ENCODE data around the gene RPS4Y1.
A peak's percentile ranks its signal among the peaks of the same experiment; 100 is the strongest.
"Not testable (repeated sequence)": the region's sequence is repeated elsewhere in the genome, so short reads cannot be mapped to it uniquely, and the experiment has no call there.

RPS4Y1 gene

DNA sequence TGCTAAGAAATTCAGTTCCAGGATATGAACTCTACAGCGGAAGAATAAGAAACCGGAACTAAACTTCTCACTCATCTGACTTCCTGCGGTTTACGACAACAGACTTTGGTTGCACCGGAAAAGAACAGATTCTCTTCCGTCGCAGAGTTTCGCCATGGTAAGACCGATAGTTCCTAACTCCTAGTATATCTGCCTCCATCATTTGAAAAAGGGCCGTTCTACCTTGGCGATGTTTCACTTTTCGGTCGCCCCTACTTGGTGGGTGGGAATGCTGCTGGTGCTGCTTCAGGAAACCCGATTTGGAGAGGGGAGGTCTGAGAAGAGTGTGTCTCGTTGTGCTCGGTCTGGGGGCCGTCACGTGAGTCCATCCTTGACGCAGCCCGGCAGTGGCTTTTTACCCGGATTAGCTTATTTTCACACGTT, at the start of gene RPS4Y1:
TSS of gene RPS4Y1 (plus strand) at position 132 of the 423 bp plus-strand sequence. CDS start at position 155, 23 bp downstream.
- no peaks in the 10 kb centered on the region for H3K9me3 ChIP-seq (ENCODE audit: control insufficient read depth, insufficient read depth, low read length)
- H3K4me3 ChIP-seq (ENCODE audit: low read length), result peak within 1 kb of the TSS; percentile 61
- H3K36me3 ChIP-seq (ENCODE audit: control insufficient read depth, insufficient read depth, low read length), result peaks cover 23% of the 10 kb centered on the region; the same call in 1 of the 2 replicates
- H3K4me1 ChIP-seq (ENCODE audit: control insufficient read depth, insufficient read depth, low read length), result no peaks in the 10 kb centered on the region
- H3K27me3 ChIP-seq (ENCODE audit: control insufficient read depth, insufficient read depth, low read length), result no peaks in the 10 kb centered on the region
- DNase-seq (ENCODE audit: low read depth, low spot score), result no peak
- WGBS (ENCODE audit: insufficient coverage, insufficient read length), result no CpG with 5 or more reads among the region's 22 CpGs
- no peak within 1 kb of the TSS for H3K27ac ChIP-seq (ENCODE audit: low read length)

DNA sequence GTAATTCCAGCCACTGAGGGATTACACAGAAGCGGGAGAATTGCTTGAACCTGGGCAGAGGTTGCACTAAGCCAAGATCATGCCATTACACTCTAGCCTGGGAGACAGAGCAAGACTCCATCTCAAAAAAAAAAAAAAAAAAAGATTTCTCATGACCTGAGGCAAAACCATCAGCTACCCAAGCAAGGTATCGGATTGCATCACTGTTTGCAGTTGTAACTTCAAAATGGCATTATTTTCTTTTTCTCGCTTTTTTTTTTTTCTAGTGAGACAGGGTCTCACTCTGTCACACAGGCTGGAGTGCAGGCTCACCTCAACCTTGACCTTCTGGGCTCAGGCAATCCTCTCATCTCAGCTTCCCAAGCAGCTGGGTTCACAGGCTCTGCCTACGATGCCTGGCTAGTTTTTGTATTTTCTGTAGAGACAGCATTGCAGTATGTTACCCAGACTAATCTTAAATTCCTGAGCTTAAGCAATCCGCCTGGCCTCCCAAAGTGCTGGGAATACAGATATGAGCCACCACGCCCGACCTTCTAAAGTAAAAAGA, 44.4 kb upstream of the RPS4Y1 start:
- Histone ChIP-seq H3K36me3 (ENCODE audit: control insufficient read depth, insufficient read depth, low read length) (no peaks in the 10 kb centered on the region), H3K27ac (ENCODE audit: low read length) (no peak overlapping the region), H3K4me3 (ENCODE audit: low read length) (no peak overlapping the region), H3K4me1 (ENCODE audit: control insufficient read depth, insufficient read depth, low read length) (no peaks in the 10 kb centered on the region), H3K9me3 (ENCODE audit: control insufficient read depth, insufficient read depth, low read length) (no peaks in the 10 kb centered on the region), H3K27me3 (ENCODE audit: control insufficient read depth, insufficient read depth, low read length) (no peaks in the 10 kb centered on the region)
- WGBS (ENCODE audit: insufficient coverage, insufficient read length), result no CpG with 5 or more reads among the region's 7 CpGs
- no peak for DNase-seq (ENCODE audit: low read depth, low spot score)

DNA sequence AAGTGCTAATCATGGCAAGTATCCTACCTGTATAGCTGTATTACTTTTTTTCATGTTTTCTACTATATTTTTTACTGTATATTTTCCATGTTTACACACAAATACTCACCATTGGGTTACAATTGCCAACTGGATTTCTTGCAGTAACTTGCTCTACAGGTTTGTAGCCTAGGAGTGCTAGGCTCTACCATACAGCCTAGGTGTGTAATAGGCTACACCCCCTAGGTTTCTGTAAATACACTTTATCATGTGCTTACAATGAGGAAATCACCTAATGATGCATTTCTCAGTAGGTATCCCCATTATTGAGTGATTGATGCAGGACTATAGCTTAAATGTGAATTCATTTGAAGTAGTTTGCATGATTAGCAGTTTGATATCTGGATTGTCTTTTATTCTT, 43.4 kb upstream of the RPS4Y1 start:
- Histone ChIP-seq H3K9me3 (ENCODE audit: control insufficient read depth, insufficient read depth, low read length) (no peaks in the 10 kb centered on the region), H3K4me3 (ENCODE audit: low read length) (no peak overlapping the region), H3K27ac (ENCODE audit: low read length) (no peak overlapping the region), H3K27me3 (ENCODE audit: control insufficient read depth, insufficient read depth, low read length) (no peaks in the 10 kb centered on the region), H3K36me3 (ENCODE audit: control insufficient read depth, insufficient read depth, low read length) (no peaks in the 10 kb centered on the region), H3K4me1 (ENCODE audit: control insufficient read depth, insufficient read depth, low read length) (no peaks in the 10 kb centered on the region)
- DNase-seq (ENCODE audit: low read depth, low spot score), result no peak

DNA sequence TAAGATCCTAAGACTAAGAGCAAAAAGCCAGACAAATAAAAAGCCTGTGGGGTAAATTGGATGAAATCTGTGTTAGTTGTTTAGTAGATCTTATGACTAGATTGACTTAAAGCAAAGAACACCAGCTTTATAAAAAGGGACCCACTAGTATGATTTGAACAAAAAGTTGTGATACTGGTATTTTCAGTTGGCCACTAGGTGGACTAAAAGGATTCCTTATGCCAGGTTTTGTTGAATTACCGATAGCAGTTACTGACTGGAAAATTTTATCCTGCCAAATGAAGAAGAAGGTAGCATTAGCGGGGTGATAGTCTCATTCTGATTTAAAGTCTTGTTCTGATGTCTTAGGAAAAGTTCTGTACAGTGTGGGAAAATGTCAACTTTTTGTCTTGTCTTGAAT, 41.2 kb upstream of the RPS4Y1 start:
- H3K27me3 ChIP-seq (ENCODE audit: control insufficient read depth, insufficient read depth, low read length), result no peaks in the 10 kb centered on the region
- no peaks in the 10 kb centered on the region for H3K9me3 ChIP-seq (ENCODE audit: control insufficient read depth, insufficient read depth, low read length)
- no peak for DNase-seq (ENCODE audit: low read depth, low spot score)
- no peak overlapping the region for H3K4me3 ChIP-seq (ENCODE audit: low read length)
- WGBS (ENCODE audit: insufficient coverage, insufficient read length), result no CpG with 5 or more reads among the region's 2 CpGs
- H3K36me3 ChIP-seq (ENCODE audit: control insufficient read depth, insufficient read depth, low read length), result no peaks in the 10 kb centered on the region
- no peak overlapping the region for H3K27ac ChIP-seq (ENCODE audit: low read length)
- no peaks in the 10 kb centered on the region for H3K4me1 ChIP-seq (ENCODE audit: control insufficient read depth, insufficient read depth, low read length)

DNA sequence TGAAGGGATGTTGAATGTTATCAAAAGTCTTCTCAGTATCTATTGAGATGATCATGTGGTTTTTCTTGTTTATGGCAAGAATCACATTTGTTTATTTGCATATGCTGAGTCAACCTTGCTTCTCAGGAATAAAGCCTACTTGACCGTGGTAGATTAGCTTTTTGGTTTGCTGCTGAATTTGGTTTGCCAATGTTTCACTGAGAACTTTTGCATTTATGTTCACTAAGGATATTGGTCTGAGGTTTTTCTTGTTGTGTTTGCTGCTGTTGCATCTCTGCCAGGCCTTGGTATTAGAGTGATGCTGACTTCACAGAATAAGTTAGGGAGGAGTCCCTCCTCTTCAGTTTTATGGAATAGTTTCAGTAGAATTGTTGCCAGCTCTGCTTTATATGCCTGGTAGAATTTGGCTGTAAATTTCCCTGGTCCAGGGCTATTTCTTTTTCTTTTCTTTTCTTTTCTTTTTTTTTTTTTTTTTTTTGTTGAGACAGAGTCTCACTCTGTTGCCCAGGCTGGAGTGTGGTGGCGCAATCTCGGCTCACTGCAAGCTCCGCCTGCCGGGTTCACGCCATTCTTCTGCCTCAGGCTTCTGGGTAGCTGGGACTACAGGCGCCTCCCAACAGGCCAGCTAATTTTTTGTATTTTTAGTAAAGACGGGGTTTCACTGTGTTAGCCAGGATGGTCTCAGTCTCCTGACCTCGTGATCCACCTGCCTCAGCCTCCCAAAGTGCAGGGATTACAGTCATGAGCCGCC, 24.1 kb upstream of the RPS4Y1 start:
- not testable (repeated sequence) for H3K27ac ChIP-seq (ENCODE audit: low read length); H3K4me1 ChIP-seq (ENCODE audit: control insufficient read depth, insufficient read depth, low read length); H3K9me3 ChIP-seq (ENCODE audit: control insufficient read depth, insufficient read depth, low read length); H3K36me3 ChIP-seq (ENCODE audit: control insufficient read depth, insufficient read depth, low read length); H3K4me3 ChIP-seq (ENCODE audit: low read length); DNase-seq (ENCODE audit: low read depth, low spot score); H3K27me3 ChIP-seq (ENCODE audit: control insufficient read depth, insufficient read depth, low read length)
- WGBS (ENCODE audit: insufficient coverage, insufficient read length), result no CpG with 5 or more reads among the region's 10 CpGs

DNA sequence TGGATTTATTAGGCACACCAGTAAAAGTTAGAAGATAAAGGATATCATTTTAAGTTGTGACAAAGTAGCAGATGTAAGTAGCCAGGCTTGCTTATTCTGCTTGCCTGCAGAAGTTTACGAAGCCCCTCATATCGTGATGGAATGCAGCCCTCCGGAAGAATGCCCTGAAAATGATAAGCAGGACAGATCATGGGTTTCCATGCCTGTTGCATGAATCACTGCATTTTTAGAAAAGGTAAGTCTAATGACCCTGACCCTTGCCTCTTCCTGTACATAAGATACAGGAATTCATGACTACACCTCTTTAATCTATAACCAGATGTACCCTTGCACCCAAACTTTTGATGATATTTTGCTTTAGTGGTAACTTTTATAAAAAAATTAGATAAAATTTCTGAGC, 16.9 kb upstream of the RPS4Y1 start:
- no CpG with 5 or more reads among the region's 3 CpGs for WGBS (ENCODE audit: insufficient coverage, insufficient read length)
- Histone ChIP-seq H3K27me3 (ENCODE audit: control insufficient read depth, insufficient read depth, low read length) (no peaks in the 10 kb centered on the region), H3K9me3 (ENCODE audit: control insufficient read depth, insufficient read depth, low read length) (no peaks in the 10 kb centered on the region), H3K4me3 (ENCODE audit: low read length) (no peak overlapping the region), H3K27ac (ENCODE audit: low read length) (no peak overlapping the region), H3K36me3 (ENCODE audit: control insufficient read depth, insufficient read depth, low read length) (no peaks in the 10 kb centered on the region), H3K4me1 (ENCODE audit: control insufficient read depth, insufficient read depth, low read length) (no peaks in the 10 kb centered on the region)
- no peak for DNase-seq (ENCODE audit: low read depth, low spot score)

DNA sequence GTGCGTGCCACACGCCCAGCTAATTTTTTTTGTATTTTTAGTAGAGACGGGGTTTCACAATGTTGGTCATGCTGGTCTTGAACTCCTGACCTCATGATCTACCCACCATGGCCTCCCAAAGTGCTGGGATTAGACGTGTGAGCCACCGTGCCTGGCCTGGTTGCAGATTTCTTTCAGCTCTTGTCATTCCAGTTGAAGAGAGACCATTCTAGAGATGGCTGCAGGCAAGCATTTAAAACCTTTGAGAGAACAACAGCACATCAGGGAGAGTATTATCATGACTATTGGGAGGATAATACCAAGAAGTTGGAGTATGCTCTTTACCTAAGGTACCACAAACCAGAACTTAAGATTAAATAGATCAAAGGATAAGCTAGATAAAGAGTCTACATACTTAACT, 12.9 kb upstream of the RPS4Y1 start:
- no peaks in the 10 kb centered on the region for H3K9me3 ChIP-seq (ENCODE audit: control insufficient read depth, insufficient read depth, low read length)
- H3K4me3 ChIP-seq (ENCODE audit: low read length), result no peak overlapping the region
- H3K27ac ChIP-seq (ENCODE audit: low read length), result no peak overlapping the region
- WGBS (ENCODE audit: insufficient coverage, insufficient read length), result no CpG with 5 or more reads among the region's 5 CpGs
- no peak for DNase-seq (ENCODE audit: low read depth, low spot score)
- no peaks in the 10 kb centered on the region for H3K27me3 ChIP-seq (ENCODE audit: control insufficient read depth, insufficient read depth, low read length)
- no peaks in the 10 kb centered on the region for H3K4me1 ChIP-seq (ENCODE audit: control insufficient read depth, insufficient read depth, low read length)
- no peaks in the 10 kb centered on the region for H3K36me3 ChIP-seq (ENCODE audit: control insufficient read depth, insufficient read depth, low read length)

DNA sequence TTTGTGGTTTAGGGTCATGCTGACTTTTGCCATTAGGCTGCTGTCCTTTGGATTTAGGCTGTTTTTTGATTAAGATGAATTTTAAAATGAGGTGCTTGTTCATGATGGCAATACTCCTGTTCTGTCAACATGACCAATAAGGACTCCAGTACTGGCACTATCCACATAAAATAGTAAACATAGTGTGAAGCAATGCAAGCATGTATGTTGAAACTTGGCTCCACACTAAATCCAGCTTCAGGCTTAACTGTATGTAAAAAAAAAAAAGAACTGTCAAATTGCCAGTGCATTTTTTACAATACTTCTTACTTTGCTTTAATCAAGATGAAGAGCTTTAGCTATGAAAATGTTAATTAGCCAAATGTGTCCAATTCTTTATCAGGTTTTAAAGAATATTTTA, 6.2 kb upstream of the RPS4Y1 start:
- H3K4me1 ChIP-seq (ENCODE audit: control insufficient read depth, insufficient read depth, low read length), result no peaks in the 10 kb centered on the region
- no peak overlapping the region for H3K27ac ChIP-seq (ENCODE audit: low read length)
- H3K27me3 ChIP-seq (ENCODE audit: control insufficient read depth, insufficient read depth, low read length), result no peaks in the 10 kb centered on the region
- no peaks in the 10 kb centered on the region for H3K36me3 ChIP-seq (ENCODE audit: control insufficient read depth, insufficient read depth, low read length)
- no peak for DNase-seq (ENCODE audit: low read depth, low spot score)
- H3K9me3 ChIP-seq (ENCODE audit: control insufficient read depth, insufficient read depth, low read length), result no peaks in the 10 kb centered on the region
- no peak overlapping the region for H3K4me3 ChIP-seq (ENCODE audit: low read length)

DNA sequence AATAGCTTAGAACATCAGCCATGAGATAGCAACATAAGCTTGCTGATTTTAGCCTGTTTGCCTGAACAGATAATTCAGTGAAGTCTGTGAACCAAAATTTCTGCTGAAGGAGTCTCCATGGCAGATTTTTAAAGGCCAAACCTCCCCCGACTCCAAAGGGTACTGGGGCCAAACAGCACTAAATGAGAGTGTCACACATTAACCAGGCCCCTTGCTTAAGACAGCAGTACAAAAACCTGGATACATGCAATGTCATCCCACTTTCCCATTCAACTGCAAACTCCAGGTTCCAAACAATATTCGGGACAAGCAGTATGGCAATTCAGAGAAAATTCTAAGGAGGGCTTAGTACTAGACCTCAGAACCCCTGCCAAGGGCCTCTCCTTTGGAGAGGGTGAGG, 4.3 kb upstream of the RPS4Y1 start:
- Histone ChIP-seq H3K4me3 (ENCODE audit: low read length) (no peak overlapping the region), H3K36me3 (ENCODE audit: control insufficient read depth, insufficient read depth, low read length) (no peaks in the 10 kb centered on the region), H3K27ac (ENCODE audit: low read length) (no peak overlapping the region), H3K4me1 (ENCODE audit: control insufficient read depth, insufficient read depth, low read length) (no peaks in the 10 kb centered on the region), H3K27me3 (ENCODE audit: control insufficient read depth, insufficient read depth, low read length) (no peaks in the 10 kb centered on the region), H3K9me3 (ENCODE audit: control insufficient read depth, insufficient read depth, low read length) (no peaks in the 10 kb centered on the region)
- no CpG with 5 or more reads among the region's 2 CpGs for WGBS (ENCODE audit: insufficient coverage, insufficient read length)
- DNase-seq (ENCODE audit: low read depth, low spot score), result no peak

DNA sequence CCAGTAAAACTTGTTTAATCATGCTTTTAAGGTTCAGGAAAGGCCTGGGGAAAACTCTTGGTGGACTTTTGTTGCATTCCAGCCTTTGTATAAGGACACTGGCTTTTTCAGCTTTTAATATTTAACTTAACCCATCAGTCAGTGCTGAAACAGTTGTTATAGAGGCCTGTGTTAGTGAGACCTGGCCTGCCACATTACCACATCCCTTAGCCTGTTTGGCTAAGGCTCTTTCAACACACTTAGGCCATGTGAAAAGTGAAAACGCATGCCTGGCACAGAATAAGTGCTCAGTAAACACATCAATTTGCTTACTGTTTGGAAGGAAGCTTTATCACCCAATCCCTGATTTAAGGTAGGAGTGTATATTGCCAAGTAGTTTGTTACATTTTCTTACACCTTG, 3.5 kb upstream of the RPS4Y1 start:
- Histone ChIP-seq H3K9me3 (ENCODE audit: control insufficient read depth, insufficient read depth, low read length) (no peaks in the 10 kb centered on the region), H3K36me3 (ENCODE audit: control insufficient read depth, insufficient read depth, low read length) (peaks cover under 1% of the 10 kb centered on the region; the same call in 1 of the 2 replicates), H3K4me1 (ENCODE audit: control insufficient read depth, insufficient read depth, low read length) (no peaks in the 10 kb centered on the region), H3K27ac (ENCODE audit: low read length) (no peak overlapping the region), H3K27me3 (ENCODE audit: control insufficient read depth, insufficient read depth, low read length) (no peaks in the 10 kb centered on the region), H3K4me3 (ENCODE audit: low read length) (no peak overlapping the region)
- WGBS (ENCODE audit: insufficient coverage, insufficient read length), result no CpG with 5 or more reads among the region's 1 CpG
- no peak for DNase-seq (ENCODE audit: low read depth, low spot score)

DNA sequence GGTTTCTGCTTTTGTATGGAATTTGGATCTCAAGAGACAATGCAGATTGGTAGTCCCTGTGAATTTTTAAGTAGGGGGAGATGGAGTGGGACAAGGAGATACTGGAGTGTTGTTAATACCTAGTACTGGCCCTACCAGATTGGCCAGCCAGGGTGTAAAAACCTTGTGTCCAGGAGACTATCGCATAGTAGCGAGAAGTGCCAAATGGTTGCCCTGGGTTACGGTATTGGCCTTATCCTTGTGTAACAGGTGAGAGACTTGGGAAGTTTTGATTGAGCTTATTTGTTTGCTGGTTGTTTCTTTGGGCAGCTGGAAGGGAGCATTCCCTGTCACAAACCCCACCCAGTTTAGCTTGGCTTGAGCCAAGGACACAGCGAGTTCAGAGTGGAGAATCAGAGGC, 5.4 kb downstream of the RPS4Y1 start:
- no peaks in the 10 kb centered on the region for H3K4me1 ChIP-seq (ENCODE audit: control insufficient read depth, insufficient read depth, low read length)
- no CpG with 5 or more reads among the region's 4 CpGs for WGBS (ENCODE audit: insufficient coverage, insufficient read length)
- DNase-seq (ENCODE audit: low read depth, low spot score), result no peak
- peaks cover 39% of the 10 kb centered on the region; the same call in 1 of the 2 replicates for H3K36me3 ChIP-seq (ENCODE audit: control insufficient read depth, insufficient read depth, low read length)
- H3K27ac ChIP-seq (ENCODE audit: low read length), result no peak overlapping the region
- H3K9me3 ChIP-seq (ENCODE audit: control insufficient read depth, insufficient read depth, low read length), result no peaks in the 10 kb centered on the region
- no peaks in the 10 kb centered on the region for H3K27me3 ChIP-seq (ENCODE audit: control insufficient read depth, insufficient read depth, low read length)
- H3K4me3 ChIP-seq (ENCODE audit: low read length), result no peak overlapping the region

Data from iPS DF 6.9 (cell line).